Heart left ventricle (tissue), 13 donors: Measurements from ENCODE around the gene TPRN.

Experiments
- POLR2A ChIP-seq, 2 donors: fragments of 450-650 bp; IDR thresholded peaks; one replicate each; pipeline ENCODE4 v1.6.1; 2017; ENCODE audit warnings: antibody characterized with exemption in 2 of 2, mild to moderate bottlenecking in 2 of 2, moderate library complexity in 2 of 2
- TF ChIP-seq, protein P1 (sequence below), 12 donors: fragments of 200-600 bp; sonication (generic) in 4 of 12; IDR thresholded peaks; one replicate each; pipeline versions ENCODE4 v1.5.0 to v1.8.0; 2018 to 2022; ENCODE audit warnings: antibody characterized with exemption in 12 of 12, mild to moderate bottlenecking in 5 of 12
- donor health status: ischemic (EF 13 %, LVEDD 7.1; RV severe dilation, severe dysfunction).
- donor health status: DM: no; HTN: yes; CAD: no.
- donor health status: DM: no; HTN: no; CAD: no.
- donor health status: ischemic (EF 25% LVEDD 6.9; RV normal size, moderate dysfunction).
- donor health status: ischemic (EF 25% LVEDD 5.7; RV mildly dilated, moderate dysfunction).
- donor health status: ischemic (EF 35%, LVEDD 5.7; RV mildly dilated, moderate dysfunction).
- donor health status: nonischemic (EF 11% LVEDD 7.7; RV severe dilation, severe dysfunction).
- donor health status: DM: yes; HTN: yes; CAD: no.
- donor health status: PGD.
- donor health status: ischemic (EF 29% LVEDD 5.4; RV normal size, mild dysfunction).
- donor health status: nonischemic (EF 23%, LVEDD 6.1; RV moderate dilation, normal function).

DNA sequence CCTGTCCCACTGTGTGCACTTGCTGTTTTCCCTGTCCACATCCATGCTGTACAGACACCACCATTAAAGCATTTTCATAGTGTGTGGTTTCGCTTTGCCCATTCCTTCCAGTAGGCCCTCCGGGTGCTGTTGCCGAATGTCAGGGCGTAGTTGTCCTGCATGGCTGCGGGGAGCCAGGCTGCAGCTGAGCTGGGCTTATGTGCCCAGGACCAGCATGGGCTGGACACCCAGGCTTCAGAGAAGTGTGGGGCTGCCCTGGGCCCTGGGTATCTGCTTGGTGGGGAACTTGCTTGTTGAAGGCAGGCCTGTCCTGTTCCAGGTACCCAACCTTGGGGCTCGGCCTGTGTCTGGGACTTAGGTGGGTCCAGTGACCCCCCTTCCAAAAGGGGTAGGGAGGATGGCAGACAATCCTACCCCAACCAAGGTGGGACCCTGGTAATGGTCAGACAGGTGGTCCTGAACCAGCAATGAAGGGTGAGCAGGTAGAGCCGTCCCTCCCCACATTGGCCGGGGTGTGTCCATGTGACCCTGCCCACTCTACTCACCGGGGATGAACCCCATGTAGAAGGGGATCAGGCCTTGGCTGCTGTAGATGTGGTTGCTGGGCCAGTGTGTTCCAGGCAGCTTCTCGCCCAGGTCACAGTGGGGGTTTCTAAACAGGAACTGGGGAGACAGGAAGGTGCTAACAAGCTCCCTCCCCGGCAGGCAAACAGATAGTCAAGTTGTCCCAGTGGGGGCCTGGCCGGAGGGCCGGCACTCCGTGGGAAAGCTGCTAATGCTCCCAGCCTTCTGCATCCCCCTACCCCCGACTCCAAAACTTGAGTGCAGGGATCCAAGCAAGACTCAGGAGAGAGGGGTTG is 43.3 kb upstream of the TPRN start:
- TF ChIP-seq, protein P1, sequence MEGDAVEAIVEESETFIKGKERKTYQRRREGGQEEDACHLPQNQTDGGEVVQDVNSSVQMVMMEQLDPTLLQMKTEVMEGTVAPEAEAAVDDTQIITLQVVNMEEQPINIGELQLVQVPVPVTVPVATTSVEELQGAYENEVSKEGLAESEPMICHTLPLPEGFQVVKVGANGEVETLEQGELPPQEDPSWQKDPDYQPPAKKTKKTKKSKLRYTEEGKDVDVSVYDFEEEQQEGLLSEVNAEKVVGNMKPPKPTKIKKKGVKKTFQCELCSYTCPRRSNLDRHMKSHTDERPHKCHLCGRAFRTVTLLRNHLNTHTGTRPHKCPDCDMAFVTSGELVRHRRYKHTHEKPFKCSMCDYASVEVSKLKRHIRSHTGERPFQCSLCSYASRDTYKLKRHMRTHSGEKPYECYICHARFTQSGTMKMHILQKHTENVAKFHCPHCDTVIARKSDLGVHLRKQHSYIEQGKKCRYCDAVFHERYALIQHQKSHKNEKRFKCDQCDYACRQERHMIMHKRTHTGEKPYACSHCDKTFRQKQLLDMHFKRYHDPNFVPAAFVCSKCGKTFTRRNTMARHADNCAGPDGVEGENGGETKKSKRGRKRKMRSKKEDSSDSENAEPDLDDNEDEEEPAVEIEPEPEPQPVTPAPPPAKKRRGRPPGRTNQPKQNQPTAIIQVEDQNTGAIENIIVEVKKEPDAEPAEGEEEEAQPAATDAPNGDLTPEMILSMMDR (IDR thresholded peaks at IDR 0.05), result no peak
- TF ChIP-seq POLR2A (IDR thresholded peaks at IDR 0.05), result peak in 1 of 2 donors; percentile 2
